Vagina (tissue), 2 donors: ENCODE results near the gene MAD2L1BP.

ENCODE experiments used
- POLR2AphosphoS5 ChIP-seq, 2 donors: sonication (generic); formaldehyde crosslinking; IDR thresholded peaks; one replicate each; pipeline ENCODE4 v1.9.0; 2017; ENCODE audit warnings: antibody characterized with exemption in 2 of 2, mild to moderate bottlenecking in 2 of 2, low read depth in 1 of 2; ENCODE audit not compliant: insufficient read depth in 1 of 2
- TF ChIP-seq, protein P1 (sequence below), 3 experiments: fragments of 450-650 bp in 2 of 3; fragments of 200-600 bp in 1 of 3; sonication (generic) in 1 of 3; IDR thresholded peaks; one replicate each; pipeline ENCODE4 v1.5.1; 2017 to 2019; ENCODE audit warnings: antibody characterized with exemption in 3 of 3, mild to moderate bottlenecking in 2 of 3, moderate library complexity in 2 of 3

GRCh38 chr6:43676962-43677606 is 41.4 kb downstream of the MAD2L1BP start:
- TF ChIP-seq, protein P1, sequence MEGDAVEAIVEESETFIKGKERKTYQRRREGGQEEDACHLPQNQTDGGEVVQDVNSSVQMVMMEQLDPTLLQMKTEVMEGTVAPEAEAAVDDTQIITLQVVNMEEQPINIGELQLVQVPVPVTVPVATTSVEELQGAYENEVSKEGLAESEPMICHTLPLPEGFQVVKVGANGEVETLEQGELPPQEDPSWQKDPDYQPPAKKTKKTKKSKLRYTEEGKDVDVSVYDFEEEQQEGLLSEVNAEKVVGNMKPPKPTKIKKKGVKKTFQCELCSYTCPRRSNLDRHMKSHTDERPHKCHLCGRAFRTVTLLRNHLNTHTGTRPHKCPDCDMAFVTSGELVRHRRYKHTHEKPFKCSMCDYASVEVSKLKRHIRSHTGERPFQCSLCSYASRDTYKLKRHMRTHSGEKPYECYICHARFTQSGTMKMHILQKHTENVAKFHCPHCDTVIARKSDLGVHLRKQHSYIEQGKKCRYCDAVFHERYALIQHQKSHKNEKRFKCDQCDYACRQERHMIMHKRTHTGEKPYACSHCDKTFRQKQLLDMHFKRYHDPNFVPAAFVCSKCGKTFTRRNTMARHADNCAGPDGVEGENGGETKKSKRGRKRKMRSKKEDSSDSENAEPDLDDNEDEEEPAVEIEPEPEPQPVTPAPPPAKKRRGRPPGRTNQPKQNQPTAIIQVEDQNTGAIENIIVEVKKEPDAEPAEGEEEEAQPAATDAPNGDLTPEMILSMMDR (IDR thresholded peaks at IDR 0.05): no peak
- no peak for TF ChIP-seq POLR2AphosphoS5 (IDR thresholded peaks at IDR 0.05; ENCODE audit: insufficient read depth in 1 of 2, low read depth in 1 of 2)
